DOHH2 (cell line): ENCODE data around the gene CIT.

ENCODE experiments used
- H3F3A ChIP-seq: fragments of 200-600 bp; sonication (generic), shearing (Covaris generic); 2 replicates; pipeline ENCODE4 v1.6.0; 2016; ENCODE audit warnings: antibody characterized with exemption, mild to moderate bottlenecking; ENCODE audit not compliant: control insufficient read depth, insufficient read depth
- H3K27ac ChIP-seq: fragments of 200-600 bp; sonication (generic); 2 replicates; pipeline ENCODE4 v1.5.1; 2014; ENCODE audit warnings: low read depth, mild to moderate bottlenecking, low read length, moderate library complexity
- H3K27me3 ChIP-seq: fragments of 200-600 bp; sonication (generic); 2 replicates; pipeline ENCODE4 v1.6.1; 2014; ENCODE audit warnings: mild to moderate bottlenecking, low read length, mixed read lengths; ENCODE audit not compliant: control insufficient read depth
- H3K36me3 ChIP-seq: fragments of 200-600 bp; sonication (generic); 2 replicates; pipeline ENCODE4 v1.6.1; 2014; ENCODE audit warnings: mild to moderate bottlenecking, low read length, moderate library complexity, mixed read lengths; ENCODE audit not compliant: control insufficient read depth
- H3K4me1 ChIP-seq: fragments of 200-600 bp; sonication (generic); 2 replicates; pipeline ENCODE4 v1.6.1; 2014; ENCODE audit warnings: mild to moderate bottlenecking, low read length, mixed read lengths; ENCODE audit not compliant: control insufficient read depth
- H3K4me2 ChIP-seq: fragments of 200-600 bp; sonication (generic); 2 replicates; pipeline ENCODE4 v1.6.0; 2014; ENCODE audit warnings: mild to moderate bottlenecking, low read length, moderate library complexity
- H3K4me3 ChIP-seq: fragments of 200-600 bp; sonication (generic); 2 replicates; pipeline ENCODE4 v1.5.1; 2014; ENCODE audit warnings: mild to moderate bottlenecking, low read length, mixed read lengths
- H3K79me2 ChIP-seq: fragments of 200-600 bp; sonication (generic); 2 replicates; pipeline ENCODE4 v1.6.1; 2014; ENCODE audit warnings: mild to moderate bottlenecking, low read length, mixed read lengths; ENCODE audit not compliant: control insufficient read depth
- H3K9me2 ChIP-seq: fragments of 200-600 bp; sonication (generic); replicated peaks from 2 replicates; pipeline ENCODE4 v1.6.1; 2014; ENCODE audit warnings: mild to moderate bottlenecking, low read length, mixed read lengths; ENCODE audit not compliant: control insufficient read depth
- H3K9me3 ChIP-seq: fragments of 200-600 bp; sonication (generic); 2 replicates; pipeline ENCODE4 v1.6.1; 2014; ENCODE audit warnings: antibody characterized with exemption, low read length, mixed read lengths; ENCODE audit not compliant: control insufficient read depth, insufficient read depth
- H4K20me1 ChIP-seq: fragments of 200-600 bp; sonication (generic); 2 replicates; pipeline ENCODE4 v1.6.0; 2014; ENCODE audit warnings: low read depth, mild to moderate bottlenecking, antibody characterized with exemption, low read length, moderate library complexity; ENCODE audit not compliant: control insufficient read depth, insufficient read depth
- CTCF ChIP-seq: fragments of 200-600 bp; sonication (generic); IDR thresholded peaks from one replicate; pipeline ENCODE4 v1.5.1; 2014; ENCODE audit warnings: antibody characterized with exemption, mild to moderate bottlenecking, low read depth, low read length; ENCODE audit not compliant: poor library complexity, severe bottlenecking
- EZH2phosphoT487 ChIP-seq: fragments of 200-600 bp; sonication (generic); IDR thresholded peaks from 2 replicates; pipeline ENCODE4 v1.6.1; 2017; ENCODE audit warnings: borderline replicate concordance, mild to moderate bottlenecking, antibody characterized with exemption, low read length, moderate library complexity, mixed read lengths

Gene CIT

GRCh38 chr12:119676022-119676421 is 201.1 kb downstream of the CIT start:
- Histone ChIP-seq H3K4me1 (peaks cover 10% of the 10 kb centered on the region), H3K4me2 (no peak overlapping the region)
- no peak for TF ChIP-seq CTCF
- no peak for TF ChIP-seq EZH2phosphoT487

GRCh38 chr12:119674560-119674959 is 202.6 kb downstream of the CIT start:
- no peaks in the 10 kb centered on the region for H3K27me3 ChIP-seq
- no peak for TF ChIP-seq EZH2phosphoT487
- no peak for TF ChIP-seq CTCF
- no peak overlapping the region for H3K4me3 ChIP-seq
- peaks cover 99% of the 10 kb centered on the region for H3K36me3 ChIP-seq
- H3K79me2 ChIP-seq: peaks cover 38% of the 10 kb centered on the region
- no peaks in the 10 kb centered on the region for H3K9me3 ChIP-seq
- 0 out of 2 replicates have a peak, but pooled peaks cover 5% of the 10 kb centered on the region for H4K20me1 ChIP-seq
- H3F3A ChIP-seq: no peaks in the 10 kb centered on the region
- H3K27ac ChIP-seq: no peak overlapping the region
- peaks cover 16% of the 10 kb centered on the region for H3K4me1 ChIP-seq
- no peaks in the 10 kb centered on the region for H3K9me2 ChIP-seq
- no peak overlapping the region for H3K4me2 ChIP-seq

More at GRCh38 chr12:119676022-119676421, 201.1 kb downstream of the CIT start:
- Histone ChIP-seq H4K20me1 (no peaks in the 10 kb centered on the region), H3K9me3 (no peaks in the 10 kb centered on the region), H3K27me3 (no peaks in the 10 kb centered on the region), H3F3A (peaks cover 5% of the 10 kb centered on the region; the same call in 1 of the 2 replicates), H3K9me2 (no peaks in the 10 kb centered on the region), H3K4me3 (no peak overlapping the region), H3K36me3 (peaks cover 99% of the 10 kb centered on the region), H3K27ac (no peak overlapping the region), H3K79me2 (peaks cover 23% of the 10 kb centered on the region)

- H3K27me3 ChIP-seq: no peaks in the 10 kb centered on the region
- no peaks in the 10 kb centered on the region for H3K9me3 ChIP-seq
- H3K9me2 ChIP-seq: no peaks in the 10 kb centered on the region
- H3K79me2 ChIP-seq: peaks cover 47% of the 10 kb centered on the region
- peaks cover 93% of the 10 kb centered on the region for H3K36me3 ChIP-seq
- no peak overlapping the region for H3K4me3 ChIP-seq
- 0 out of 2 replicates have a peak, but pooled peaks cover 5% of the 10 kb centered on the region for H4K20me1 ChIP-seq
- H3K4me2 ChIP-seq: no peak overlapping the region
- H3F3A ChIP-seq: no peaks in the 10 kb centered on the region
- H3K27ac ChIP-seq: no peak overlapping the region
- TF ChIP-seq CTCF (no peak), EZH2phosphoT487 (no peak)
- H3K4me1 ChIP-seq: peaks cover 18% of the 10 kb centered on the region
These were observed 203.5 kb downstream of the CIT start for GRCh38 chr12:119673634-119674033.

- Histone ChIP-seq H3K79me2 (peaks cover 55% of the 10 kb centered on the region), H3K27ac (no peak overlapping the region)
These were observed 204.9 kb downstream of the CIT start for GRCh38 chr12:119672194-119672593.

More at GRCh38 chr12:119672194-119672593, 204.9 kb downstream of the CIT start:
- 0 out of 2 replicates have a peak, but pooled peaks cover 5% of the 10 kb centered on the region for H4K20me1 ChIP-seq
- no peak overlapping the region for H3K4me2 ChIP-seq
- TF ChIP-seq CTCF (no peak), EZH2phosphoT487 (no peak)
- H3K9me2 ChIP-seq: no peaks in the 10 kb centered on the region
- H3K4me1 ChIP-seq: peaks cover 21% of the 10 kb centered on the region
- H3K4me3 ChIP-seq: no peak overlapping the region
- peaks cover 3% of the 10 kb centered on the region for H3F3A ChIP-seq
- peaks cover 88% of the 10 kb centered on the region for H3K36me3 ChIP-seq
- H3K27me3 ChIP-seq: no peaks in the 10 kb centered on the region
- H3K9me3 ChIP-seq: no peaks in the 10 kb centered on the region
